ENCODE measurements around the gene WDFY4. TPM values are rescaled to one million over a fixed set of nuclear protein-coding genes. Genes with fewer than 3 reads are reported as not detected.

The WDFY4 gene
- total RNA-seq, 4 donors from 2014 or later = 5.0 to 16.5 (median 8.8) TPM

DNA sequence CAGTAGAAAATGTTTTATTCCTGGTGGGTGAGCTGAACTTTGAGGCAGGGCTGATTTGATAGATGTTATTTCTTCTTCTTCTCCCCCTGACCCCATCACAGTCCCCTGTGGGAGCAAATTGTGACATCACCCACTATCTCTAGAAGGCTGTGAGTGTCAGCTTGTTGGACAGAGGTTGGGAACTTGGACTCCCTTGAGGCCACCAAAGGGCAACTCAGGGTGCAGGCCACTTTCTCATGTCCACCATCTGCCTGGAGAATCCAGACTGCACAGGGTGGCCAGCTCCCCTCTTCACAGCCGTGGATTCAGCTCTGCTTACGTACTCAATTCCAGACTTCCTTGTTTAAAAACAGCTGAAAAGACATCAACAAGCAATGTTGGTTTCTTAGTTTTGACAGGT, 151.9 kb downstream of the WDFY4 start:
- peaks cover 0 to 7% (median 0%) of the 10 kb centered on the region in 3 donors for H3K36me3 ChIP-seq
- peaks cover 0 to 5% (median 2%) of the 10 kb centered on the region in 4 donors for H3K4me1 ChIP-seq
- no peaks in the 10 kb centered on the region for H3K27me3 ChIP-seq
- H3K27ac ChIP-seq = no peak overlapping the region
- no peak for DNase-seq (ENCODE audit: low spot score in 2 of 2)
- H3K9me3 ChIP-seq = no peaks in the 10 kb centered on the region
- no peak for TF ChIP-seq POLR2A (IDR thresholded peaks at IDR 0.05)
- TF ChIP-seq CTCF (IDR thresholded peaks at IDR 0.05) = no peak
- TF ChIP-seq EP300 (IDR thresholded peaks at IDR 0.05) = no peak
- WGBS, 2 donors = 70 to 90% methylated on average over 2 of the region's 2 CpGs
- H3K4me3 ChIP-seq = no peak overlapping the region

- Histone ChIP-seq H3K27me3 (no peaks in the 10 kb centered on the region), H3K4me1 (peaks cover 0 to 5% (median 2%) of the 10 kb centered on the region in 4 donors), H3K9me3 (no peaks in the 10 kb centered on the region), H3K27ac (no peak overlapping the region), H3K4me3 (no peak overlapping the region), H3K36me3 (no peaks in the 10 kb centered on the region)
- WGBS, 2 donors = 50 to 54% methylated on average over 5 of the region's 5 CpGs
- no peak for DNase-seq (ENCODE audit: low spot score in 2 of 2)
- no peak for TF ChIP-seq POLR2A (IDR thresholded peaks at IDR 0.05)
- TF ChIP-seq EP300 (IDR thresholded peaks at IDR 0.05) = no peak
- TF ChIP-seq CTCF (IDR thresholded peaks at IDR 0.05) = no peak
These were observed 154.2 kb downstream of the WDFY4 start for GRCh38 chr10:48838834-48839233.

- Histone ChIP-seq H3K9me3 (no peaks in the 10 kb centered on the region), H3K4me3 (no peak overlapping the region), H3K36me3 (no peaks in the 10 kb centered on the region), H3K4me1 (peaks cover 0 to 5% (median 2%) of the 10 kb centered on the region in 4 donors), H3K27me3 (no peaks in the 10 kb centered on the region), H3K27ac (no peak overlapping the region)
- 58 to 62% methylated on average over 10 of the region's 10 CpGs for WGBS, 2 donors
- no peak for DNase-seq (ENCODE audit: low spot score in 2 of 2)
- no peak for TF ChIP-seq CTCF (IDR thresholded peaks at IDR 0.05)
- TF ChIP-seq EP300 (IDR thresholded peaks at IDR 0.05) = no peak
- no peak for TF ChIP-seq POLR2A (IDR thresholded peaks at IDR 0.05)
These were observed 155.4 kb downstream of the WDFY4 start for GRCh38 chr10:48839809-48840679.

- 94 to 97% methylated on average over 11 of the region's 11 CpGs for WGBS, 2 donors
- no peak for TF ChIP-seq POLR2A (IDR thresholded peaks at IDR 0.05)
- TF ChIP-seq CTCF (IDR thresholded peaks at IDR 0.05) = no peak
- no peak for TF ChIP-seq EP300 (IDR thresholded peaks at IDR 0.05)
These were observed 157.6 kb downstream of the WDFY4 start for GRCh38 chr10:48842231-48842630.

GRCh38 chr10:48843198-48843597, 158.5 kb downstream of the WDFY4 start:
- H3K27ac ChIP-seq = no peak overlapping the region

More at GRCh38 chr10:48842231-48842630, 157.6 kb downstream of the WDFY4 start:
- H3K27me3 ChIP-seq = no peaks in the 10 kb centered on the region
- no peak overlapping the region for H3K4me3 ChIP-seq
- no peak overlapping the region for H3K27ac ChIP-seq
- peaks cover 0 to 5% (median 2%) of the 10 kb centered on the region in 4 donors for H3K4me1 ChIP-seq
- no peaks in the 10 kb centered on the region for H3K9me3 ChIP-seq
- DNase-seq (ENCODE audit: low spot score in 2 of 2) = no peak
- no peaks in the 10 kb centered on the region for H3K36me3 ChIP-seq

More at GRCh38 chr10:48843198-48843597, 158.5 kb downstream of the WDFY4 start:
- Histone ChIP-seq H3K4me3 (no peak overlapping the region), H3K9me3 (no peaks in the 10 kb centered on the region), H3K4me1 (peaks cover 0 to 5% (median 2%) of the 10 kb centered on the region in 4 donors), H3K27me3 (no peaks in the 10 kb centered on the region), H3K36me3 (no peaks in the 10 kb centered on the region)
- TF ChIP-seq POLR2A (IDR thresholded peaks at IDR 0.05) (no peak), CTCF (IDR thresholded peaks at IDR 0.05) (no peak), EP300 (IDR thresholded peaks at IDR 0.05) (no peak)
- no peak for DNase-seq (ENCODE audit: low spot score in 2 of 2)
